Psoas muscle (tissue), 8 donors: ENCODE measurements around the gene ST6GALNAC3. TPM values are rescaled to one million over a fixed set of nuclear protein-coding genes. Genes with fewer than 3 reads are reported as not detected.

ENCODE experiments used
- ATAC-seq, 4 donors: fragments of 200-7000 bp; cut with Tn5 transposase; one replicate each; pipeline ENCODE4 v1.9.1; 2020; ENCODE audit warnings: moderate library complexity in 3 of 4, mild to moderate bottlenecking in 2 of 4
- DNase-seq, 2 donors: peaks; one replicate each; pipeline ENCODE4 v3.0.0-alpha.2; 2020
- H3K27ac ChIP-seq: fragments of 200-600 bp; one replicate; pipeline ENCODE4 v1.8.0; 2022
- H3K27me3 ChIP-seq, 3 donors: fragments of 200-600 bp in 1 of 3; one replicate each; pipeline versions ENCODE4 v1.6.1 to v1.8.0; 2013 to 2022; ENCODE audit warnings: low read length in 2 of 3, mild to moderate bottlenecking in 2 of 3, moderate library complexity in 1 of 3; ENCODE audit not compliant: insufficient read depth in 3 of 3
- H3K36me3 ChIP-seq, 2 donors: fragments of 200-600 bp in 1 of 2; one replicate each; pipeline versions ENCODE4 v1.6.1 to v1.8.0; 2013 to 2022; ENCODE audit warnings: low read depth in 1 of 2, mild to moderate bottlenecking in 1 of 2, moderate library complexity in 1 of 2; ENCODE audit not compliant: insufficient read depth in 1 of 2
- H3K4me1 ChIP-seq: fragments of 200-600 bp; one replicate; pipeline ENCODE4 v1.8.0; 2022
- H3K4me3 ChIP-seq: fragments of 200-600 bp; one replicate; pipeline ENCODE4 v1.8.0; 2022; ENCODE audit warnings: mild to moderate bottlenecking
- H3K9me3 ChIP-seq: fragments of 200-600 bp; one replicate; pipeline ENCODE4 v1.8.0; 2022
- WGBS, 3 donors: extraction: QIAGEN DNeasy Blood & Tissue Kit; methylation state at CpG; one replicate each; pipeline versions ENCODE4 v1.1.6 to v1.1.7; 2013; 5-methylcytosine and 5-hydroxymethylcytosine counted together
- intact Hi-C, 2 donors: fragments of 100-400 bp; cut with DNase I; formaldehyde crosslinking; loops; one replicate each; pipeline versions ENCODE4 v1.11.0 to v1.14.2; 2022
- polyA plus RNA-seq, 3 donors: library from polyadenylated mRNA; stranded (reverse); fragments of 200-250 nt; gene quantifications; one replicate each; pipeline ENCODE4 v1.2.3, GENCODE V29; 2013
- total RNA-seq, 4 donors: library from RNA; stranded (reverse); fragmentation: NEBNext Ultra II Directional in 2 of 4; extraction: Animal tissue kit (Norgen Biotek cat#: 25700) in 2 of 4; gene quantifications; one replicate each; pipeline versions ENCODE4 v1.2.1 to v1.2.4, GENCODE V29; 2021 to 2023
- TF ChIP-seq, protein P1 (sequence below): fragments of 200-600 bp; IDR thresholded peaks from one replicate; pipeline ENCODE4 v1.8.0; 2022; ENCODE audit warnings: antibody characterized with exemption
- donor health status: healthy with polysubstance abuse.
- donor health status: DM: no; HTN: no; CAD: no; lungs with moderate emphysema.
- donor health status: Bipolar disorder and iron deficiency.
- donor health status: healthy.
- donor health status: DM: yes; HTN: yes; CAD: no.
- donor health status: DM: no; HTN: no; CAD: no.
- donor health status: DM: no; HTN: no; CAD: no.
- donor health status: DM: yes; HTN: yes; CAD: no.

ST6GALNAC3 gene
- total and polyA plus RNA-seq, 7 donors, result 1.3 to 5.4 (median 2.3) TPM

DNA sequence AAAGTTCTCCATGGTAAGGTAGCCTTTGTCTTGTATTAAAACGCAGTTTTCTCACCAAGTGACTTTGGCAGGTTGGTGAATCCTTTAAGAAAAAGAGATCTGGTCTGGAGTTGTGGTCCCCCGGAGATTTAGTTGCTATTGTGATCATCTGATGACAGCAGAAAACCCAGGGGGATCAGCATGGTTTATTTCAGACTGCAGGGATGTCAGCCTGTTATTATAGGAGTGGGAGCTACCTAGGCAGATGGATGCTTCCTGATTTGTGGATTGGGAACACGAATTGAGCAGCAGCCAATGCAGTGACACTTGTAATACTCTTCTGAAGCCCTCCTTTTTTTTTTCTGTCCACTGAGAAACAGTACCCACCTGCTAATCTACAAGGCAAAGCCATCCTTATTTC is 150.2 kb downstream of the ST6GALNAC3 start:
- Histone ChIP-seq H3K36me3 (no peaks in the 10 kb centered on the region), H3K27me3 (no peaks in the 10 kb centered on the region), H3K27ac (no peak overlapping the region), H3K4me1 (no peaks in the 10 kb centered on the region), H3K9me3 (peaks cover 5% of the 10 kb centered on the region), H3K4me3 (no peak overlapping the region)
- intact Hi-C loops, result no loop called here
- DNase-seq, result no peak
- 60 to 64% (median 62%) methylated on average over 3 of the region's 3 CpGs for WGBS, 3 donors
- ATAC-seq, result no peak
- TF ChIP-seq, protein P1, sequence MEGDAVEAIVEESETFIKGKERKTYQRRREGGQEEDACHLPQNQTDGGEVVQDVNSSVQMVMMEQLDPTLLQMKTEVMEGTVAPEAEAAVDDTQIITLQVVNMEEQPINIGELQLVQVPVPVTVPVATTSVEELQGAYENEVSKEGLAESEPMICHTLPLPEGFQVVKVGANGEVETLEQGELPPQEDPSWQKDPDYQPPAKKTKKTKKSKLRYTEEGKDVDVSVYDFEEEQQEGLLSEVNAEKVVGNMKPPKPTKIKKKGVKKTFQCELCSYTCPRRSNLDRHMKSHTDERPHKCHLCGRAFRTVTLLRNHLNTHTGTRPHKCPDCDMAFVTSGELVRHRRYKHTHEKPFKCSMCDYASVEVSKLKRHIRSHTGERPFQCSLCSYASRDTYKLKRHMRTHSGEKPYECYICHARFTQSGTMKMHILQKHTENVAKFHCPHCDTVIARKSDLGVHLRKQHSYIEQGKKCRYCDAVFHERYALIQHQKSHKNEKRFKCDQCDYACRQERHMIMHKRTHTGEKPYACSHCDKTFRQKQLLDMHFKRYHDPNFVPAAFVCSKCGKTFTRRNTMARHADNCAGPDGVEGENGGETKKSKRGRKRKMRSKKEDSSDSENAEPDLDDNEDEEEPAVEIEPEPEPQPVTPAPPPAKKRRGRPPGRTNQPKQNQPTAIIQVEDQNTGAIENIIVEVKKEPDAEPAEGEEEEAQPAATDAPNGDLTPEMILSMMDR, result no peak

- Histone ChIP-seq H3K27me3 (no peaks in the 10 kb centered on the region), H3K27ac (no peak overlapping the region), H3K36me3 (no peaks in the 10 kb centered on the region), H3K4me3 (no peak overlapping the region), H3K4me1 (no peaks in the 10 kb centered on the region), H3K9me3 (peaks cover 5% of the 10 kb centered on the region)
- intact Hi-C loops, result no loop called here
- DNase-seq, result no peak
- TF ChIP-seq, protein P1, result no peak
- ATAC-seq, result no peak
- 43 to 58% (median 45%) methylated on average over 1 of the region's 1 CpG for WGBS, 3 donors
These were observed 151.0 kb downstream of the ST6GALNAC3 start for GRCh38 chr1:76225526-76225925.

- TF ChIP-seq, protein P1, result no peak
- ATAC-seq (no peak), DNase-seq (no peak)
- Histone ChIP-seq H3K27me3 (no peaks in the 10 kb centered on the region), H3K9me3 (peaks cover 4% of the 10 kb centered on the region), H3K4me3 (no peak overlapping the region), H3K36me3 (no peaks in the 10 kb centered on the region), H3K27ac (no peak overlapping the region), H3K4me1 (no peaks in the 10 kb centered on the region)
- intact Hi-C loops, result no loop called here
- WGBS, 3 donors, result 54 to 64% (median 56%) methylated on average over 3 of the region's 3 CpGs
These were observed 153.1 kb downstream of the ST6GALNAC3 start for GRCh38 chr1:76227621-76228020.

DNA sequence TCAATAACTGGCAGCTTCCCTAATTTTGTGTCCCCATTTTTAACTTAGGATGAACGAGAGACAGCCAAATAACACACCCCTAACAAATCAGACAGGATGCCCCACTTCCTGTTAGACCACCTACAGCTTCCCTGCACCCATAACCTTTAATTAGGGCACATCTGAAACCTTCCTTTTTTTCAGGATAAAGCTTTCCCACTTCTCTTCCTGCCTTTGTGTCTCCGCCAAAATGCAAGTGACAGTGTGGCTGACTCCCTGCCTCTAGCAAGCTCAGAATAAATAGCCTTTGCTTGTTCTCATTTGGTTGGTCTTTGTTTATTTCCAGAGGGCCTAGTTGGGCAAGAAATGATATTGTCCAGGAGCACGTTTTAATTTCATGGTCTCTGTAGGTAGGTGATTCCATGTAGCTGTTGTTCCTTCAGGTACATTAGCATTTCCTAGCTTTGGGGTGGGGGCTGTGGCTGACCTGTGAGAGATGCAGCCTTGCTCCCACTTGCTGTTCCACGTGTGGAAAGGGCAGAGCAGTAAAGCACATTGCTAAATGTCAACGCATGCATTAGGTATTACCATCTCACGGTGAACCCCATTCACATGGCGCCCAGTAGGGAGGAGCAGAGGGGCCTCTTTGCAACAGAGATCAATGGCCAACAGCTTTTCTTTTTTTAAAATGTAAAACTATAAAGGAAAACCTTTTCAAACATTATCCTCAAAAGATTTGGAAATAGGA is 154.9 kb downstream of the ST6GALNAC3 start:
- no peaks in the 10 kb centered on the region for H3K27me3 ChIP-seq
- H3K27ac ChIP-seq, result no peak overlapping the region
- DNase-seq (no peak), ATAC-seq (no peak)
- no peaks in the 10 kb centered on the region for H3K9me3 ChIP-seq
- 50 to 56% (median 50%) methylated on average over 7 of the region's 7 CpGs for WGBS, 3 donors
- no peaks in the 10 kb centered on the region for H3K36me3 ChIP-seq
- TF ChIP-seq, protein P1, result no peak
- H3K4me3 ChIP-seq, result no peak overlapping the region
- intact Hi-C loops, result no loop called here
- no peaks in the 10 kb centered on the region for H3K4me1 ChIP-seq

GRCh38 chr1:76230842-76231281 is 156.3 kb downstream of the ST6GALNAC3 start:
- TF ChIP-seq, protein P1, result no peak
- H3K9me3 ChIP-seq, result no peaks in the 10 kb centered on the region
- WGBS, 3 donors, result 74 to 76% (median 75%) methylated on average over 2 of the region's 2 CpGs
- no peaks in the 10 kb centered on the region for H3K36me3 ChIP-seq
- intact Hi-C loops, result no loop called here
- ATAC-seq (no peak), DNase-seq (no peak)
- H3K4me1 ChIP-seq, result no peaks in the 10 kb centered on the region
- H3K27me3 ChIP-seq, result no peaks in the 10 kb centered on the region
- H3K27ac ChIP-seq, result no peak overlapping the region
- H3K4me3 ChIP-seq, result no peak overlapping the region
